Epithelial cell of proximal tubule (primary cell): ENCODE results near the gene IMMP2L. TPM values are rescaled to one million over a fixed set of nuclear protein-coding genes. Genes with fewer than 3 reads are reported as not detected.

Experiments used
- DNase-seq: peaks from one replicate; pipeline ENCODE4 v3.0.0-alpha.2; 2011; ENCODE audit warnings: low read depth
- H3K4me3 ChIP-seq: 2 replicates; pipeline ENCODE4 v1.5.1; 2011; ENCODE audit warnings: low read depth, mild to moderate bottlenecking, low read length
- CTCF ChIP-seq: conservative IDR thresholded peaks from 2 replicates; pipeline ENCODE4 v1.5.1; 2012; ENCODE audit warnings: low read depth, mild to moderate bottlenecking, low read length
- total RNA-seq: library from RNA; depleted of rRNA; stranded (reverse); fragments of >200 nt; gene quantifications from 2 replicates; pipeline ENCODE4 v1.2.3, GENCODE V29; 2015

The IMMP2L gene
- total RNA-seq, 1 donor from 2014 or later, result 8.4 TPM

GRCh38 chr7:110922906-110923305 lies 639.4 kb downstream of the IMMP2L start:
- TF ChIP-seq CTCF, result no peak
- no peak overlapping the region for H3K4me3 ChIP-seq
- DNase-seq, result no peak

GRCh38 chr7:110921595-110922151 lies 640.6 kb downstream of the IMMP2L start:
- no peak overlapping the region for H3K4me3 ChIP-seq
- no peak for DNase-seq
- no peak for TF ChIP-seq CTCF

GRCh38 chr7:110918949-110919548 lies 643.2 kb downstream of the IMMP2L start:
- H3K4me3 ChIP-seq, result no peak overlapping the region
- no peak for TF ChIP-seq CTCF
- DNase-seq, result no peak

GRCh38 chr7:110914263-110914662 lies 648.0 kb downstream of the IMMP2L start:
- no peak for DNase-seq
- no peak for TF ChIP-seq CTCF

GRCh38 chr7:110911632-110912031 lies 650.7 kb downstream of the IMMP2L start:
- DNase-seq, result no peak
- TF ChIP-seq CTCF, result no peak
- H3K4me3 ChIP-seq, result no peak overlapping the region

More at GRCh38 chr7:110914263-110914662, 648.0 kb downstream of the IMMP2L start:
- H3K4me3 ChIP-seq, result no peak overlapping the region

- DNase-seq, result no peak
- no peak for TF ChIP-seq CTCF
- H3K4me3 ChIP-seq, result no peak overlapping the region
Measured at GRCh38 chr7:110909117-110909516, 653.2 kb downstream of the IMMP2L start.
